ENCODE results near the gene KRT84. TPM values are rescaled to one million over a fixed set of nuclear protein-coding genes. Genes with fewer than 3 reads are reported as not detected.
A peak's percentile ranks its signal among the peaks of the same experiment; 100 is the strongest.

KRT84 gene
- total RNA-seq, 1 donor from 2014 or later, result not detected

- Mint-ChIP-seq H3K9me3 (ENCODE audit: unreplicated experiment) (no peaks in the 10 kb centered on the region), H3K27me3 (ENCODE audit: unreplicated experiment) (peaks cover 44% of the 10 kb centered on the region), H3K27ac (ENCODE audit: unreplicated experiment) (no peak overlapping the region), H3K36me3 (ENCODE audit: unreplicated experiment) (no peaks in the 10 kb centered on the region), H3K4me3 (ENCODE audit: unreplicated experiment) (no peak overlapping the region), H3K4me1 (ENCODE audit: unreplicated experiment) (no peaks in the 10 kb centered on the region)
- DNase-seq (ENCODE audit: extremely low spot score, unreplicated experiment), result no peak
- peak; percentile 50 for TF ChIP-seq CTCF (IDR thresholded peaks at IDR 0.05)
These were observed 5.2 kb downstream of the KRT84 start for GRCh38 chr12:52380271-52380694.

- no peaks in the 10 kb centered on the region for H3K4me1 Mint-ChIP-seq (ENCODE audit: unreplicated experiment)
- TF ChIP-seq CTCF (IDR thresholded peaks at IDR 0.05), result no peak
- H3K27ac Mint-ChIP-seq (ENCODE audit: unreplicated experiment), result no peak overlapping the region
- H3K36me3 Mint-ChIP-seq (ENCODE audit: unreplicated experiment), result no peaks in the 10 kb centered on the region
- no peak for DNase-seq (ENCODE audit: extremely low spot score, unreplicated experiment)
- peaks cover 42% of the 10 kb centered on the region for H3K27me3 Mint-ChIP-seq (ENCODE audit: unreplicated experiment)
- H3K4me3 Mint-ChIP-seq (ENCODE audit: unreplicated experiment), result no peak overlapping the region
- H3K9me3 Mint-ChIP-seq (ENCODE audit: unreplicated experiment), result no peaks in the 10 kb centered on the region
These were observed 5.9 kb downstream of the KRT84 start for GRCh38 chr12:52379536-52379935.

- no peaks in the 10 kb centered on the region for H3K36me3 Mint-ChIP-seq (ENCODE audit: unreplicated experiment)
- DNase-seq (ENCODE audit: extremely low spot score, unreplicated experiment), result no peak
- no peak overlapping the region for H3K27ac Mint-ChIP-seq (ENCODE audit: unreplicated experiment)
These were observed 7.4 kb downstream of the KRT84 start for GRCh38 chr12:52378091-52378490.

GRCh38 chr12:52377266-52377665 is 8.2 kb downstream of the KRT84 start:
- no peak overlapping the region for H3K4me3 Mint-ChIP-seq (ENCODE audit: unreplicated experiment)
- H3K36me3 Mint-ChIP-seq (ENCODE audit: unreplicated experiment), result no peaks in the 10 kb centered on the region
- no peak overlapping the region for H3K27ac Mint-ChIP-seq (ENCODE audit: unreplicated experiment)
- no peak for DNase-seq (ENCODE audit: extremely low spot score, unreplicated experiment)
- no peaks in the 10 kb centered on the region for H3K4me1 Mint-ChIP-seq (ENCODE audit: unreplicated experiment)
- TF ChIP-seq CTCF (IDR thresholded peaks at IDR 0.05), result no peak
- peaks cover 8% of the 10 kb centered on the region for H3K9me3 Mint-ChIP-seq (ENCODE audit: unreplicated experiment)
- peaks cover 33% of the 10 kb centered on the region for H3K27me3 Mint-ChIP-seq (ENCODE audit: unreplicated experiment)

More at GRCh38 chr12:52378091-52378490, 7.4 kb downstream of the KRT84 start:
- no peak for TF ChIP-seq CTCF (IDR thresholded peaks at IDR 0.05)
- H3K27me3 Mint-ChIP-seq (ENCODE audit: unreplicated experiment), result peaks cover 38% of the 10 kb centered on the region
- no peak overlapping the region for H3K4me3 Mint-ChIP-seq (ENCODE audit: unreplicated experiment)
- H3K4me1 Mint-ChIP-seq (ENCODE audit: unreplicated experiment), result no peaks in the 10 kb centered on the region
- H3K9me3 Mint-ChIP-seq (ENCODE audit: unreplicated experiment), result peaks cover 8% of the 10 kb centered on the region

GRCh38 chr12:52372216-52373154 is 13.0 kb downstream of the KRT84 start:
- H3K9me3 Mint-ChIP-seq (ENCODE audit: unreplicated experiment), result peaks cover 8% of the 10 kb centered on the region
- H3K27me3 Mint-ChIP-seq (ENCODE audit: unreplicated experiment), result peaks cover 39% of the 10 kb centered on the region
- peak; percentile 93 for DNase-seq (ENCODE audit: extremely low spot score, unreplicated experiment)
- no peak overlapping the region for H3K27ac Mint-ChIP-seq (ENCODE audit: unreplicated experiment)
- TF ChIP-seq CTCF (IDR thresholded peaks at IDR 0.05), result peak; percentile 91
- no peak overlapping the region for H3K4me3 Mint-ChIP-seq (ENCODE audit: unreplicated experiment)
- H3K36me3 Mint-ChIP-seq (ENCODE audit: unreplicated experiment), result no peaks in the 10 kb centered on the region
- no peaks in the 10 kb centered on the region for H3K4me1 Mint-ChIP-seq (ENCODE audit: unreplicated experiment)
